Motor neuron (in vitro differentiated cells): ENCODE results near the gene LSM14B. TPM values are rescaled to one million over a fixed set of nuclear protein-coding genes. Genes with fewer than 3 reads are reported as not detected.

Experiments used
- ATAC-seq, 8 experiments: fragments of 200-7000 bp; cut with Tn5 transposase; replicated peaks in 6 of 8; 2 replicates each; pipeline ENCODE4 v1.8.0; 2021; ENCODE audit warnings: mild to moderate bottlenecking in 8 of 8, moderate library complexity in 8 of 8
- H3K27ac ChIP-seq, 2 donors: fragments of 250-450 bp; sonication (Bioruptor Pico); 2 replicates each; pipeline ENCODE4 v1.9.0; 2021; ENCODE audit warnings: antibody characterized with exemption in 2 of 2, mild to moderate bottlenecking in 2 of 2, moderate library complexity in 1 of 2
- H3K4me1 ChIP-seq, 2 donors: fragments of 250-450 bp; sonication (Bioruptor Pico); replicated peaks in 1 of 2; 2 replicates each; pipeline ENCODE4 v1.6.1; 2021; ENCODE audit warnings: antibody characterized with exemption in 2 of 2, mild to moderate bottlenecking in 2 of 2, moderate library complexity in 1 of 2
- H3K4me3 ChIP-seq, 5 donors: fragments of 250-450 bp; sonication (Bioruptor Pico); 2 replicates each; pipeline ENCODE4 v1.9.0; 2021; ENCODE audit warnings: antibody characterized with exemption in 5 of 5, mild to moderate bottlenecking in 5 of 5, moderate library complexity in 4 of 5
- WGBS, 10 experiments: fragments of 450-650 bp; shearing (Covaris generic); methylation state at CpG; one replicate each; pipeline ENCODE4 v1.0.0; 2022; 5-methylcytosine and 5-hydroxymethylcytosine counted together
- in situ Hi-C, 9 experiments: fragments of 400-800 bp; cut with MboI; loops; one replicate each; pipeline ENCODE4 v1.15.0; 2021; ENCODE audit warnings: low sequenced_read_pairs in 9 of 9, low pct_unique_long_range_greater_than_20kb in 2 of 9; ENCODE audit not compliant: unreplicated experiment in 9 of 9
- total RNA-seq, 8 experiments: library from RNA; unstranded; fragments of 300-600 nt; gene quantifications; 2 replicates each; pipeline versions ENCODE4 v1.2.3 to v1.2.4, GENCODE V29; 2022

Gene LSM14B
- total RNA-seq, 8 experiments from 2014 or later: 27.2 to 79.3 (median 55.4) TPM

GRCh38 chr20:62155428-62156253 lies 33.4 kb downstream of the LSM14B start:
- no peak overlapping the region for H3K4me3 ChIP-seq
- WGBS, 10 experiments: 80 to 91% (median 89%) methylated on average over 2 to 9 of the region's 29 CpGs; no CpG with 5 or more reads in 5 of the 10 experiments
- in situ Hi-C loops: no loop called here
- H3K27ac ChIP-seq: no peak overlapping the region
- ATAC-seq: no peak
- peaks cover 11 to 17% of the 10 kb centered on the region in 2 donors for H3K4me1 ChIP-seq

GRCh38 chr20:62156254-62156556 lies 33.9 kb downstream of the LSM14B start:
- ATAC-seq: no peak
- Histone ChIP-seq H3K4me3 (no peak overlapping the region), H3K27ac (no peak overlapping the region), H3K4me1 (peaks cover 11 to 17% of the 10 kb centered on the region in 2 donors)
- in situ Hi-C loops: no loop called here
- WGBS, 10 experiments: 100% methylated on average over 1 of the region's 3 CpGs; no CpG with 5 or more reads in 9 of the 10 experiments

GRCh38 chr20:62156592-62157386 lies 34.5 kb downstream of the LSM14B start:
- Histone ChIP-seq H3K27ac (peak overlapping the region in 1 of 2 donors; percentile 36), H3K4me1 (peaks cover 11 to 17% of the 10 kb centered on the region in 2 donors), H3K4me3 (no peak overlapping the region)
- WGBS, 10 experiments: 50 to 90% (median 74%) methylated on average over 1 to 10 of the region's 24 CpGs; no CpG with 5 or more reads in 6 of the 10 experiments
- in situ Hi-C loops: no loop called here
- peak; percentile 79 to 98 (median 84) for ATAC-seq

- ATAC-seq: peak in 3 of 8 experiments; percentile 2 to 8 (median 2)
- Histone ChIP-seq H3K4me1 (peaks cover 11 to 17% of the 10 kb centered on the region in 2 donors), H3K4me3 (no peak overlapping the region), H3K27ac (peak overlapping the region in 1 of 2 donors; percentile 36)
- in situ Hi-C loops: no loop called here
- 80 to 90% (median 82%) methylated on average over 1 to 6 of the region's 25 CpGs; no CpG with 5 or more reads in 7 of the 10 experiments for WGBS, 10 experiments
Measured at GRCh38 chr20:62157387-62158087, 35.3 kb downstream of the LSM14B start.

- in situ Hi-C loops: no loop called here
- Histone ChIP-seq H3K4me1 (peaks cover 11 to 17% of the 10 kb centered on the region in 2 donors), H3K27ac (no peak overlapping the region), H3K4me3 (no peak overlapping the region)
- no peak for ATAC-seq
- 92 to 100% (median 96%) methylated on average over 1 to 9 of the region's 12 CpGs; no CpG with 5 or more reads in 6 of the 10 experiments for WGBS, 10 experiments
Measured at GRCh38 chr20:62158088-62158400, 35.8 kb downstream of the LSM14B start.

- Histone ChIP-seq H3K4me3 (no peak overlapping the region), H3K27ac (no peak overlapping the region), H3K4me1 (peaks cover 11 to 17% of the 10 kb centered on the region in 2 donors)
- ATAC-seq: no peak
- WGBS, 10 experiments: 60 to 96% (median 70%) methylated on average over 1 to 5 of the region's 22 CpGs; no CpG with 5 or more reads in 7 of the 10 experiments
- in situ Hi-C loops: no loop called here
Measured at GRCh38 chr20:62158541-62158940, 36.3 kb downstream of the LSM14B start.

GRCh38 chr20:62159052-62159451 lies 36.8 kb downstream of the LSM14B start:
- H3K4me3 ChIP-seq: no peak overlapping the region
- peaks cover 11 to 17% of the 10 kb centered on the region in 2 donors for H3K4me1 ChIP-seq
- WGBS, 10 experiments: 100% methylated on average over 1 to 5 of the region's 11 CpGs; no CpG with 5 or more reads in 6 of the 10 experiments
- in situ Hi-C loops: no loop called here
- no peak for ATAC-seq
- H3K27ac ChIP-seq: no peak overlapping the region

GRCh38 chr20:62159839-62160238 lies 37.6 kb downstream of the LSM14B start:
- Histone ChIP-seq H3K4me1 (peaks cover 11 to 17% of the 10 kb centered on the region in 2 donors), H3K4me3 (no peak overlapping the region), H3K27ac (no peak overlapping the region)
- peak in 3 of 8 experiments; percentile 44 to 67 (median 59) for ATAC-seq
- 84 to 100% (median 92%) methylated on average over 2 to 6 of the region's 14 CpGs; no CpG with 5 or more reads in 4 of the 10 experiments for WGBS, 10 experiments
- in situ Hi-C loops: no loop called here

- H3K4me1 ChIP-seq: peaks cover 11 to 17% of the 10 kb centered on the region in 2 donors
- ATAC-seq: peak in 1 of 8 experiments; percentile 11
- in situ Hi-C loops: no loop called here
- H3K4me3 ChIP-seq: no peak overlapping the region
- H3K27ac ChIP-seq: no peak overlapping the region
- 60 to 94% (median 93%) methylated on average over 1 to 4 of the region's 9 CpGs; no CpG with 5 or more reads in 5 of the 10 experiments for WGBS, 10 experiments
Measured at GRCh38 chr20:62160253-62160652, 38.0 kb downstream of the LSM14B start.

- Histone ChIP-seq H3K27ac (no peak overlapping the region), H3K4me3 (no peak overlapping the region), H3K4me1 (peaks cover 11 to 17% of the 10 kb centered on the region in 2 donors)
- in situ Hi-C loops: no loop called here
- WGBS, 10 experiments: 89 to 100% (median 100%) methylated on average over 1 to 5 of the region's 17 CpGs; no CpG with 5 or more reads in 7 of the 10 experiments
- no peak for ATAC-seq
Measured at GRCh38 chr20:62160876-62161275, 38.6 kb downstream of the LSM14B start.

GRCh38 chr20:62161347-62161746 lies 39.1 kb downstream of the LSM14B start:
- no peak overlapping the region for H3K4me3 ChIP-seq
- peaks cover 7 to 13% of the 10 kb centered on the region in 2 donors for H3K4me1 ChIP-seq
- in situ Hi-C loops: no loop called here
- 80 to 100% (median 94%) methylated on average over 1 to 4 of the region's 17 CpGs; no CpG with 5 or more reads in 6 of the 10 experiments for WGBS, 10 experiments
- ATAC-seq: no peak
- no peak overlapping the region for H3K27ac ChIP-seq

GRCh38 chr20:62162765-62163484 lies 40.6 kb downstream of the LSM14B start:
- ATAC-seq: no peak
- H3K27ac ChIP-seq: no peak overlapping the region
- H3K4me1 ChIP-seq: no peaks in the 10 kb centered on the region
- WGBS, 10 experiments: 93 to 100% (median 97%) methylated on average over 1 to 11 of the region's 38 CpGs; no CpG with 5 or more reads in 6 of the 10 experiments
- in situ Hi-C loops: no loop called here
- no peak overlapping the region for H3K4me3 ChIP-seq
